ENCODE results near the gene ELL. TPM values are rescaled to one million over a fixed set of nuclear protein-coding genes. Genes with fewer than 3 reads are reported as not detected.

Gene ELL
- total and polyA plus RNA-seq, 9 of the 15 experiments (the other 6 are each of a cell fraction or from before 2014, with no cell fraction given), result 0.24 to 22.5 (median 4.1) TPM

GRCh38 chr19:18416778-18417249, 105.1 kb downstream of the ELL start (continued):
- TF ChIP-seq IRF1 (CRISPR knock-in tag; IDR thresholded peaks at IDR 0.05; ENCODE audit: borderline replicate concordance) (no peak), HDAC6 (IDR thresholded peaks at IDR 0.05; ENCODE audit: low read depth, low read length) (no peak), XRCC3 (IDR thresholded peaks at IDR 0.05) (no peak), MAZ (CRISPR knock-in tag; conservative IDR thresholded peaks at IDR 0.05 in 1 of 2, IDR thresholded peaks at IDR 0.05 in 1 of 2) (peak in 1 of 2 experiments; percentile 57; a peak in 2 of 4 replicates), TAL1 (IDR thresholded peaks at IDR 0.05) (no peak)

- Histone ChIP-seq H3K27me3 (ENCODE audit: control insufficient read depth in 2 of 2, insufficient read depth in 2 of 2, low read length in 2 of 2) (no peaks in the 10 kb centered on the region), H3K36me3 (ENCODE audit: control insufficient read depth, insufficient read depth, low read length) (no peaks in the 10 kb centered on the region), H3K9ac (ENCODE audit: insufficient read depth in 1 of 2, low read depth in 2 of 2, low read length in 2 of 2) (peak overlapping the region; percentile 82 to 93), H3K9me3 (replicated peaks; ENCODE audit: control insufficient read depth, insufficient read depth, low read depth, low read length) (no peaks in the 10 kb centered on the region), H2AFZ (ENCODE audit: low read depth, low read length) (peak overlapping the region; percentile 91), H3K27ac (ENCODE audit: extremely low read depth, low read depth, low read length) (peak overlapping the region; percentile 97), H3K4me1 (replicated peaks in 1 of 2; ENCODE audit: control insufficient read depth in 2 of 2, insufficient read depth in 2 of 2, low read length in 2 of 2) (peaks cover 41 to 72% of the 10 kb centered on the region in 2 experiments), H4K20me1 (replicated peaks; ENCODE audit: control insufficient read depth, insufficient read depth, low read length) (no peaks in the 10 kb centered on the region), H3K79me2 (ENCODE audit: control insufficient read depth, insufficient read depth, low read length) (peaks cover 26% of the 10 kb centered on the region), H3K4me2 (ENCODE audit: insufficient read depth, low read length) (peak overlapping the region; percentile 88), H3K4me3 (peak overlapping the region; percentile 42), H3K9me1 (ENCODE audit: control insufficient read depth, insufficient read depth, low read length) (no peaks in the 10 kb centered on the region)
- ChIA-PET CTCF (ENCODE audit: low intra/inter-chr PET ratio) (interaction anchor here (0.8 kb wide), 1 partner anchor 66 kb away, joined by 4 read pairs; no protein-coding TSS in a partner anchor), POLR2A (interaction anchor here (0.5 to 11.1 kb wide), 8 partner anchors 14 to 296 kb away, joined by 3 to 244 read pairs (median 4); partner anchors contain the start of genes GDF15 and JUND)
- no TSS peak for BruUV-seq (replicated peaks)
- FAIRE-seq (peak; percentile 85), DNase-seq (ENCODE audit: extremely low read depth in 1 of 4, low spot score in 3 of 4) (peak; percentile 69 to 93 (median 70)), ATAC-seq (peak; percentile 1)
- in situ Hi-C loops (cut with MboI), result loop anchor here (10.0 kb wide), 1 partner anchor 321 kb away; the partner anchor contains the start of gene MAST3
- WGBS (ENCODE audit: insufficient coverage, low coverage, missing lambda C conversion rate), result under 1% methylated on average over 24 of the region's 25 CpGs
- intact Hi-C loops (cut with micrococcal nuclease), result loop anchor here (2.0 to 5.0 kb wide), 2 partner anchors 135 to 213 kb away; partner anchors contain the start of genes JUND and RAB3A
- TF ChIP-seq ZNF174 (CRISPR knock-in tag; IDR thresholded peaks at IDR 0.05) (no peak; the same call in 1 of the 2 replicates), EP300 (IDR thresholded peaks at IDR 0.05; ENCODE audit: low read length) (no peak), CHD1 (IDR thresholded peaks at IDR 0.05; ENCODE audit: low read length) (no peak), ATF3 (IDR thresholded peaks at IDR 0.05) (no peak), ATF3 (CRISPR knock-in tag; conservative IDR thresholded peaks at IDR 0.05) (no peak), HMGXB4 (CRISPR knock-in tag; IDR thresholded peaks at IDR 0.05) (no peak), ESRRB (CRISPR knock-in tag; IDR thresholded peaks at IDR 0.05; ENCODE audit: borderline replicate concordance) (no peak), RBM25 (IDR thresholded peaks at IDR 0.05; ENCODE audit: low read depth, low read length, severe bottlenecking) (no peak), PHB (CRISPR knock-in tag; IDR thresholded peaks at IDR 0.05) (no peak; the same call in 1 of the 2 replicates)
Measured at GRCh38 chr19:18415178-18415867, 106.5 kb downstream of the ELL start.
